Measurements from ENCODE around the gene STXBP5. TPM values are rescaled to one million over a fixed set of nuclear protein-coding genes. Genes with fewer than 3 reads are reported as not detected.

The STXBP5 gene
- total RNA-seq, 1 experiment from 2014 or later: 11.6 TPM

GRCh38 chr6:147372806-147373205 is 168.6 kb downstream of the STXBP5 start:
- Histone ChIP-seq H3K9me3 (ENCODE audit: control insufficient read depth, low read depth, low read length) (no peaks in the 10 kb centered on the region), H4K5ac (ENCODE audit: insufficient read length, low read depth, low read length) (no peak overlapping the region), H3K79me1 (ENCODE audit: insufficient read depth, low read depth, low read length, poor library complexity, severe bottlenecking) (no peaks in the 10 kb centered on the region), H3K79me2 (ENCODE audit: insufficient read depth, low read length) (no peaks in the 10 kb centered on the region), H3K4me1 (ENCODE audit: insufficient read depth, low read length) (no peaks in the 10 kb centered on the region), H3K9ac (ENCODE audit: extremely low read depth, insufficient read length, low read length) (no peak overlapping the region), H2AK5ac (ENCODE audit: insufficient read length, low read length) (no peak overlapping the region), H3K27me3 (ENCODE audit: insufficient read depth, low read length) (no peaks in the 10 kb centered on the region), H2BK15ac (ENCODE audit: low read depth, low read length) (no peak overlapping the region), H3K14ac (ENCODE audit: insufficient read depth, low read length) (no peak overlapping the region), H2BK120ac (ENCODE audit: low read depth, low read length, poor library complexity, severe bottlenecking) (no peak overlapping the region), H3K4ac (ENCODE audit: low read depth, low read length) (no peak overlapping the region), H3K56ac (ENCODE audit: insufficient read length, low read depth, low read length) (no peak overlapping the region), H2BK5ac (ENCODE audit: insufficient read length, low read length) (no peak overlapping the region), H2BK20ac (ENCODE audit: low read depth, low read length, poor library complexity, severe bottlenecking) (no peak overlapping the region), H2BK12ac (ENCODE audit: insufficient read length, low read depth, low read length) (no peak overlapping the region), H3K23ac (ENCODE audit: insufficient read length, low read depth, low read length) (no peak overlapping the region), H4K91ac (ENCODE audit: insufficient read length, low read depth, low read length) (no peak overlapping the region), H4K8ac (replicated peaks; ENCODE audit: insufficient read length, low read depth, low read length) (no peak overlapping the region), H3K4me2 (ENCODE audit: insufficient read depth, insufficient read length, low read length) (no peak overlapping the region), H3T11ph (ENCODE audit: low read length) (no peak overlapping the region), H4K20me1 (ENCODE audit: control insufficient read depth, insufficient read depth, insufficient read length) (no peaks in the 10 kb centered on the region), H3K23me2 (ENCODE audit: insufficient read length, low read depth, low read length, poor library complexity, severe bottlenecking) (no peaks in the 10 kb centered on the region), H3K27ac (ENCODE audit: insufficient read length, low read depth, low read length) (no peak overlapping the region), H2AFZ (ENCODE audit: low read length) (no peak overlapping the region), H3K18ac (ENCODE audit: insufficient read length, low read depth, low read length) (no peak overlapping the region)
- Mint-ChIP-seq H3K9me3 (no peaks in the 10 kb centered on the region), H3K36me3 (ENCODE audit: insufficient read depth in 1 of 3, low read depth in 3 of 3) (peaks cover 0 to 3% (median 3%) of the 10 kb centered on the region in 3 experiments; a peak in 3 of 7 replicates), H3K27me3 (ENCODE audit: low read depth) (no peaks in the 10 kb centered on the region), H3K4me3 (no peak overlapping the region), H3K4me1 (peaks cover 5% of the 10 kb centered on the region in 2 experiments; a peak in 3 of 4 replicates), H3K27ac (no peak overlapping the region)
- DNase-seq: no peak
- no peak for TF ChIP-seq CTCF (conservative IDR thresholded peaks at IDR 0.05)
- no CpG with 5 or more reads among the region's 1 CpG for WGBS (ENCODE audit: extremely low coverage, insufficient read length, low lambda C conversion rate)

All from H9 (cell line).